ENCODE measurements around the gene ATG4D.
"Not testable (repeated sequence)": the region's sequence is repeated elsewhere in the genome, so short reads cannot be mapped to it uniquely, and the experiment has no call there.

ATG4D gene

GRCh38 chr19:10553087-10553667, 9.5 kb downstream of the ATG4D start:
- no peak for DNase-seq

- no peak for DNase-seq
Measured at GRCh38 chr19:10553943-10554381, 10.3 kb downstream of the ATG4D start.

- DNase-seq: no peak
Measured at GRCh38 chr19:10554760-10555609, 11.3 kb downstream of the ATG4D start.

- DNase-seq: no peak
Measured at GRCh38 chr19:10555610-10555973, 11.9 kb downstream of the ATG4D start.

GRCh38 chr19:10557603-10558197, 14.0 kb downstream of the ATG4D start:
- no peak for DNase-seq

GRCh38 chr19:10560154-10560553, 16.4 kb downstream of the ATG4D start:
- no peak for DNase-seq

GRCh38 chr19:10562609-10563008, 18.9 kb downstream of the ATG4D start:
- no peak for DNase-seq

GRCh38 chr19:10565028-10565566, 21.4 kb downstream of the ATG4D start:
- peak; percentile 54 for DNase-seq

GRCh38 chr19:10565567-10566407, 22.1 kb downstream of the ATG4D start, which contains the start of gene KRI1:
KRI1 (minus strand) TSS chr19:10566010; CDS start chr19:10565999, 11 bp downstream.
- DNase-seq: peak; percentile 98

- DNase-seq: no peak
Measured at GRCh38 chr19:10566408-10566657, 22.6 kb downstream of the ATG4D start.

- DNase-seq: no peak
Measured at GRCh38 chr19:10566658-10567410, 23.1 kb downstream of the ATG4D start.

- DNase-seq: no peak
Measured at GRCh38 chr19:10567656-10568055, 24.0 kb downstream of the ATG4D start.

GRCh38 chr19:10568062-10568825, 24.5 kb downstream of the ATG4D start:
- peak; percentile 37 for DNase-seq

GRCh38 chr19:10568826-10569651, 25.3 kb downstream of the ATG4D start, which contains the start of gene CDKN2D:
CDKN2D (minus strand) TSS chr19:10568979; CDS start chr19:10568653, 326 bp downstream.
- DNase-seq: peak; percentile 99

- DNase-seq: not testable (repeated sequence)
Measured at GRCh38 chr19:10573793-10574192, 30.1 kb downstream of the ATG4D start.

GRCh38 chr19:10574462-10574861, 30.8 kb downstream of the ATG4D start:
- no peak for DNase-seq

GRCh38 chr19:10575011-10575716, 31.5 kb downstream of the ATG4D start:
- DNase-seq: no peak

- no peak for DNase-seq
Measured at GRCh38 chr19:10577951-10578350, 34.2 kb downstream of the ATG4D start.

- peak; percentile 89 for DNase-seq
Measured at GRCh38 chr19:10580979-10581631, 37.4 kb downstream of the ATG4D start.

All from stimulated activated CD4-positive, alpha-beta T cell treated with anti-CD3 and anti-CD28 coated beads, Interleukin-12 subunit alpha, Interleukin-12 subunit beta, amount 100 ng/mL, for 4 hours (primary cell).